NK-92 (cell line): Measurements from ENCODE around the gene CDC14A.

Source experiments
- DNase-seq: peaks from one replicate; lab custom pipeline; 2025; ENCODE audit not compliant: unreplicated experiment; lab: John Stamatoyannopoulos, UW

CDC14A gene

DNA sequence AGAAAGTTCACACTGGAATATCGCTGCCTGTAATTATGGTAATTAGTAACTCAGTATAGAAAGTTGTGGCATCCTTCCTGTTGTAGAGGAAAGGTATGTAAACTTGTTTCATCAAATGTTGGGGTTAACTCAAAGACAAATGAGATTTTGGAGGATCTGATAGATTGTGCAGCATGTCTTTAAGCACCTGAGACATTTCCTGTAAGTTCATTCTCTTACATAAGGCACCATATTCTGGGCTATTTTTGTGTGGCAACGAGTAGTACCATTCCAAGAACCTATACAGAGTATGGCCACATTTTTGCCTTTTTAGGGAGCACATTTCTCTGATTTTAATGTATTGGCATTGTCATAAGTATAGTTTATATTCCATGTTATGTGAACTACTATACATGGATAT, 88.8 kb downstream of the CDC14A start:
- no peak for DNase-seq

GRCh38 chr1:100441651-100442050, 89.3 kb downstream of the CDC14A start:
- DNase-seq, result no peak

GRCh38 chr1:100443811-100444571, 91.7 kb downstream of the CDC14A start:
- no peak for DNase-seq

- DNase-seq, result no peak
Measured at GRCh38 chr1:100445565-100445964, 93.3 kb downstream of the CDC14A start.

- no peak for DNase-seq
Measured at GRCh38 chr1:100448366-100448765, 96.1 kb downstream of the CDC14A start.

DNA sequence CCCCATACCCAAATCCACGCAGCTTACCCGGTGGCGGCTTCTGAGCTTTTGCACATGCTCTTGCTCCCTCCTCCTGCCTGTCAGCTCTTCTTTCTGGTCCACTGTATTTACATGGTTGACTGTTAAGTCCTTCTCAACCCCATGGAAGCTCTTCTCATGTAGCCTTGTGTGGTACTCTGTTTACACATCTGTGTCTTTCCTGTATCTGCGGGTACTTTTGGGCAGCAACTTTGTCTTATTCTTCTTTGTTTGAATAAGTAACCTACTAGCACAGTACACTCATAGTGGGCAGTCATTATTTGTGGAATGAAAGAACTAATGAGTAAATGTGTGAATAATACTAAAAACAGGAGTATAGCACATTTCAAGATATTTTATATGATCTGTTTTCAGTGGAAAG, 97.2 kb downstream of the CDC14A start:
- DNase-seq, result no peak

- no peak for DNase-seq
Measured at GRCh38 chr1:100452641-100453040, 100.3 kb downstream of the CDC14A start.

DNA sequence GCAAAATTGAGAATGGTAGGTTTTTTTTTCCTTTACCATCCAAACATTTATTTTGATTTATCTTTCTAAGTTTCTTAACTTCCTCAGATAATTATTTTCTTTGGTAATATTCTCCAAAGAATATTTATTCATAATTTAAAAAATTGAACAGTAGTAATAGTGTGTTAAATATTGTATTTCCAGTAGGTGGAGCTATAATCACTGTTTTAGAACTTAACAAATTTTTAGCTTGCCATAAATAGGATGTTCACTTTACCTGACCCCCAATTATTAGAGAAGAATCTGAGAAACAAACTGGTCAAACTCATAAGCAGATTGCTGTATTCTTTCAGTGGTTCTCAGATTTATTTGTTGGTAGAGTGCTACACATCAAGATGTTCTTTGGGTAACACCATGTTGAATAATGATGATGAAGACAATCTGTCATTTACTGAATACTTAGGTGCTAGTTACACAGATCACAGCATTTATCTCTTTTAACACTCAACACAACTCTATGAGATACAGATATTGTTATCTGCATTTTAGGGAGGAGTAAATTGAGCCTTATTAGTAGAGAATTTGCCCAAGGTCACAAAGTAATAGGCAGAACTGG, 103.3 kb downstream of the CDC14A start:
- no peak for DNase-seq

GRCh38 chr1:100456880-100457279, 104.6 kb downstream of the CDC14A start:
- DNase-seq, result no peak

GRCh38 chr1:100457683-100458082, 105.4 kb downstream of the CDC14A start:
- no peak for DNase-seq

GRCh38 chr1:100458661-100459357, 106.5 kb downstream of the CDC14A start:
- DNase-seq, result no peak

DNA sequence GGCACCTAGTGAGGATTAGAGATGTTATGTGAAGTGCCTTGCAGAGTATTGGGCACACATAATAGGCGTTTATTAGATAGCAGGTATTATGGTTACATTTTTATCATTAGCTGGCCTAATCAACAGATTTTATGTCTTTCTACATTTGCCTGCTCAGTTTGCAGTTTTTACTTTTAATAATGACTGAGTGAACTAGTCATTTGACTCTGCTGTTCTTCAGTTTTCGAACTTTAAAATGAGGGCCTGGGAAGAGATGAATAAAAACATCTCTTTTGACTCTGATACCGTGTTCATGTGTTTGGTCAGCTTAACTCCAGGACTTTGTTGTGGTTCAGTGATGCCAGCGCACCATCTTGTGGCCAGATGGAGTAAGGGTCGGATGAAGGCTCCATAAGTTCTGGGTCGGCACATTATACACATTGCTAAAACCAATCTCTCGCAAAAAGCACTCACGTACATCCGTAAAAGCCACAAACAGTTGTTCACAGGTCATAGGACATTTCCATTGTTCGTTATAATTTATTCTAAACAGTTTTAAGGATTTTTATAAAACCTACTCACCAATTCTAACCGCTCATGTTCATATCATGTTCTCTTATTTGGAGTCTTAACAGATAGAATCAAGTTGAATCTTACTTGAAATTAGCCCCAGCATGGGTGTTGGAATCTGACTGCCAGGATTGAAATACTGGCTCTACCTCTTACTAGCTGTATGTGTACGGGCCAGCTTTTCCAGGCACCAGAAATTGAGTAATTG, 107.2 kb downstream of the CDC14A start:
- no peak for DNase-seq

DNA sequence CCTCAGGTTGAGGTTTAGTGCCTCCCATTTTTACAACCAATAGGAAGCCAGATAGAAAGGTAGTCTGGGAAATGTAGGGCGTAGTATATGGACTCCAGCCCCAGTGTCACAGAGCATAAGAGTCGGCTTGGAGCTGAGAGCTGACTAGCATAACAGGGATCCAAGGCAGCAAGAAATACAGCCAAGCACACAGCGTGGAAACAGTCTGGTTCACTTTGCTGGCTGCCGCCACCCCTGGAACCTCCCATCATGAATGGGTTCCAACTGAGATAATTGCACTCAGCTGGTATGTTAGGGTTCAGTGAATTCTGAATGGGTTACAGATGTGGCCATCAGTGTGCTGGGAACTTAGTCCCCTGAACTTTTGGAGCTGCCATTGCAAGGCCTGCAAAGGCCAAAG, 108.9 kb downstream of the CDC14A start:
- DNase-seq, result no peak

DNA sequence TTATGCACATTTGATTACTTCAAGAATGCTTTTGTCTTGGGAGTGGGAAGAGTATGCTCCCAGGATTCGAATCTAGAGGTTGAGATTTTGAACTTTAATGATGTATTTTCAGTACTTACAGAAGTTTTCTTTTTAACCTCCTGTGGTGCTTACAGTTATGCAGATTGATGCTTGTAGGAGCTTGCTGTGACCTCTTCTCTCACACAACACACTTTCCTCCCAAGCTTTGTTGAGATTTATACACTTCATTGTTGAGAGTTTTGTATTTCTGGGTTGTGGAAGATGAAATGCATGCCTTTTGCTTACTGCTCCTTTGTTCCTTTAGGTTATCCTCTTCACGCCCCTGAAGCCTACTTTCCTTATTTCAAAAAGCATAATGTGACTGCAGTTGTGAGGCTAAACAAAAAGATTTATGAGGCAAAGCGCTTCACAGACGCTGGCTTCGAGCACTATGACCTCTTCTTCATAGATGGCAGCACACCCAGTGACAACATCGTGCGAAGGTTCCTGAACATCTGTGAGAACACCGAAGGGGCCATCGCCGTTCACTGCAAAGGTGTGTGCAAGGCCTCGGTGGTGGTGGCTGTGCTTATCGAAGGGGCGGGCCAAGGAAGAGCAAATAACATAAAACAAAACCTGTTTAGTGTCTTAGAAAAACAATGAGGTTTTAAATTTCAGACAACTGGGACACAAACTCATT, 110.2 kb downstream of the CDC14A start:
- no peak for DNase-seq

DNA sequence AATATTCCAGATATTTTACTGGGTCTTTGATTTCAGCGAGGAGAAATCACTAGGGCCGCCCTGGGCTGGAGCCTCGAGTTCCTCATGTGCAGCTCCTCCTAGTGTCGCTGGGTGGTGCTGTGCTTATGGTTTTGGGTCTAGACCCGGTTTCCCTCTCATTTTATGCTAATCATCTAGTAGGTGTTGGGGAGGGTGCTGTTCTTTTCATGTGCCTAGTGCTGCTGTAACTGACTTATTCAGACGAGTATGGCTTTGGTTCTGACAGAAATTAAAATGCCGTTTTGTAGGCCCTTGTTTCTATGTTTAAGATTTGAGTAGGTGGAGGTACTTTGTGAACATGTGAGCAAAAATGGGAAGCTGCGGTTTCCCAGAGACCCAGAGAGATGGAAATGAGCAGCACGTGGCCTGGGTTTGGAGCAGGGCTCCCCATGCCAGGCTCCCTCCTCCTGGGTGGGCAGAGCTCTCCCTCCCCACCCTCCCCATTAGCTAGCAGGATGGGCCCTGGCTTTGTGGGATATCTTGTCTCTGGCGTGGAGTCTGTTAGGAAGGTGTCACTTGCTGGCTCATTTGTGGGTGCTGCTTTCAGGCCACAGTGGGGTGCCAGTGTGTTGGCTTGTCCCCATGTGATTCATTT, 111.6 kb downstream of the CDC14A start:
- no peak for DNase-seq

DNA sequence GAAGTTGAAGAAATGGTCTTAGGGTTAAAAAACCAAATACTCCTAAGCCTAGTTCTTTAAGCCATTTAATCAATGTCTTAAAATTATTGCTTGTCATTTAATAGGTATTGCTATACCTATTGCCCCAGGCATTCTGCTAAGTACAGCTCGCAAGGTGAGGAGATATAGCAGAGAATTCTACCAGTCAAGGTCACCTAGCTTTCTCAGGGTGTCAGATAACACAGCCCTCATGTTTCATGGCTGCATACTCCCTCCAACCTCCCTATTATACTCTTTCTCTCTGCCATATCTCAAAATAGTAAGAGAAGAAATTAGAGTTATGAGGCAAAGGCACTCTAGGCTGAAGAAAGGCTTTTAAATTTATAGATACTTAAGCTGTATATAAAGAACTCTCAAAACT, 117.3 kb downstream of the CDC14A start:
- DNase-seq, result no peak

DNA sequence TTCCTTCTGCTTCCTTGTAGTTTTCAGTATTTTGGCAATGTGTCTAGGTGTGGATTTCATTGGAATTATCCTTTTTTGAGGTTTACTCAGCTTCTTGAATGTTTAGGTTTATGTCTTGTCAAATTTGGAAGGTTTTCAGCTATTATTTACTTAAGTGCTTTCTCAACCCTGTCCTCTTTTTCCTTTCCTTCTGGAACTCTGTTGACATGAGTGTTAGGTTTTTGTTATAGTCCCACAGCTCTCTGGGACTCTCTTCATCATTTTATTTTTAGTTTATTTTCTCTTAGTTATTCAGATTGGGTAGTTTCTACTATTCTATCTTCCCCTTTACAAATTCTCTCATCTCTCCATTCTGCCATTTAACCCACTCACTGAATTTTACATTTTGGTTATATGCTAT, 122.5 kb downstream of the CDC14A start:
- no peak for DNase-seq

DNA sequence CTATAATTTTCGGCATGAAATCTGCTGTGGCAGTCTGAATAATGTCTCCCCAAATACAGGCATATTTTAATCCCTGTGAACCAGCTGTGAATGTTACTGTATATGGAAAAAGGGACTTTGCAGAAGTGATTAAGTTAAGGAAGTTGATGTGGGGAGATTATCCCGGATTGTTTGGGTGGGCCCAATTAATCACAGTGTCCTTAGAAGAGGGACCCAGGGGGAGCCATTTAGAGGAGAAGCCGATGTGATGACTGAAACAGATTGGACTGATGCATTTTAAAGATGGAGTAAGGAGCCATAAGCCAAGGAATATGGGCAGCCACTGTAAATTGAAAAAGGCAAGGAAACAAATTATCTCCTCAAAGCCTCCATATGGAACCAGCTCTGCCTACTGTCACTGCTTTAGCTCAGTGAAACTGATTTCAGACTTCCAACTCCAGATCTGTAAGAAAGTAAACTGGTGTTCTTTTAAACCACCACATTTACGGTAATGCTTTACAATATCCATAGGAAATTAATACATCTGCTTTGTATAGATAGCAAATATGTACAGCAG, 124.5 kb downstream of the CDC14A start:
- no peak for DNase-seq

DNA sequence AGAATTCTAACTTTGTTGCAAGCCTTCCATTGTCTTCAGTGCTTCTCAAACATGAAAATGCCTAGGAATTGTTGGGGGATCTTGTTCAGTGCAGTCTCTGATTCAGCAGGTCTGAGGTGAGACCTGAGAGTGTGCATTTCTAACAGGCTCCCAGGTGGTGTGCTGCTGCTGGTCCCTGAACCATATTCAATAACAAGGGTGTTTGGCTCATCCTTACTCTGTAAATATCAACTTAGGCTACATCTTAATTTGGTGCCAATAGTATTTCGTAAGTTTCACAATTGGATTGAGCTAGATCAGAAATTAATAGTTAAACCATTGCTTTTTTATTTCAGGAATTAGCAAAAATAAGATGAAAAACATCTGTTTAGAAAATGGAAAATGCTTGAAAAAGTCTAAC, 126.5 kb downstream of the CDC14A start:
- no peak for DNase-seq

DNA sequence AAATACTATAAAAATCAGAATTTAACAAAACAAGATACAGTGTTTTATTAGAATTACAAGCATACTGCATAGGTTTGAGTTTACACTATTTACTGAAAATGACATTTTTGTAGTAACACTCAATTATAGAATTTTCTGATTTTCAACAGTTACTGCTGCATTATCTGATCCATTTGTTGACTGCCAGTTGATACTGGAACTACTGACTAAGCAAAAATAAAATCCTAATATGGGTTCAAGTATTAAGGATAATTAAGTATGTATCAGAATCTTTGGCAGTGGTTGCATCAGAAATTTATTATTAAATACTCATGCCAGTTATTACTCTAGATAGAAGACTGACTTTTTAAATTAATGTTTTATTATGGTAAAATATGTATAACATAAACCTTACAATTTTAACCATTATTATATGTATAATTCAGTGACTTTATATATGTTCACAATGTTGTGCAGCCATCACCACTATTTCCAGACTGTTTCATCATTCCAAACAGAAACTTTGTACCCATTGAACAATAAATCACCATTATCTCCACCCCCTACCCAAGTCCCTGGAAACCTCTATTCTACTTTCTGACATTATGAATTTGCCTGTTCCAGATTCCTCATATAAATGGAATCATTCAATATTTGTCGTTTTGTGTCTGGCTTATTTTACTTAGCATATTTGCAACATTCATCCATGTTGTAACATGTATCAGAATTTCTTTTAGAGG, 127.5 kb downstream of the CDC14A start:
- no peak for DNase-seq
